Measurements from ENCODE around the gene PSMD11.
"Not testable (repeated sequence)": the region's sequence is repeated elsewhere in the genome, so short reads cannot be mapped to it uniquely, and the experiment has no call there.

PSMD11 gene

DNA sequence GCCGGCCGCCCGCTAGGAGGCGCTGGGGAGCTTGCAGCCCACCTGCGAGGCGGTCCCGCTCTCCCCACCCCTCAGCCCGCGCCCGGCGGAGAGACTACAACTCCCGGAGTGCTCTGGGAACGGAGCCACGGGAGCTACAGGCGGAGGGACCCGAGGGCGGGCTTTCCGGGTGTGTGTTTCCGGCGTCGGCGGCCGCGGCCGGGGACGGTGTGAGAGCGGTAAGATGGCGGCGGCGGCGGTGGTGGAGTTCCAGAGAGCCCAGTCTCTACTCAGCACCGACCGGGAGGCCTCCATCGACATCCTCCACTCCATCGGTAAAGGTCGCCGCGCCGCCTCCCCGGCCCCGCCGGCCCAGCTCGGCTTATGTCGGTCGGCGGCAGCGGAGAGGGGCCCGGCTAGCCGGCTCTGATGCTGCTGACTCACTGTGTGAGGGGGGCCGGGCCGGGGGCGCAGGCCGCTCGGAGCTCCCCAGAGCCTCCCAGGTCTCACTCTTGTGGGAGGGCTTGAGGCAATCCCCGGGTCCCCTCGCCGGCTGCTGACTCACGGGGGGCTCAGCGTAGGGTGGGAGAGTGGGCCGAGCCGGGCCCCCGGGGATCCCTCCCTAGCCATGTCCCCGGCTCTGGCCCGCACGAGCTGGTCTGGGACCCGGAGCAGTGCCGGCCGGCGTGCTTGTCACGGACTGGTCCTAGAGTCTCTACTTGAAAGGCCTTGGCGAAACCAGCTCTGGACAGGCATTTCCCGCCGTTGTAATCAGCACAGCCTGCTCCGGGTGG is at the start of gene PSMD11:
Gene PSMD11, plus strand, starts transcription at position 210 of the 773 bp plus-strand sequence. Its CDS starts 14 bp downstream, at position 224.
- peak; percentile 79 for FAIRE-seq

DNA sequence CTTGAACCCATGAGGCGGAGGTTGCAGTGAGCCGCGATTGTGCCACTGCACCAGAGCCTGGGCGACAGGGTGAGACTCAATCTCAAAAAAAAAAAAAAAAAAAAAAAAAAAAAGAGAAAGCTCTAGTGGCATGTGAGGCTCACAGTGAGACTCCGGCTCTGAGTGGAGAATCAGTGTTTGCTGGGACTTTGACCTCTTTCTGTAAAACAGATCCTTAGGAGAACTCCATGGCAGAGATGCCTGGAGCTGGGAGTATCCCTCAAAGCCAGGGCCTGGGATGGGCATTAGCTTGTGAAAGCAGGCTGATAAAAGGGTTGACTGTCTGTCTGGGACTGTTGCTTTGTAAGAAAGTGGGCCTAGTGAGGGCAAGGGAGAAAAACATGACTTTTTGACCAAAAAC is 48.0 kb upstream of the PSMD11 start:
- no peak for FAIRE-seq

DNA sequence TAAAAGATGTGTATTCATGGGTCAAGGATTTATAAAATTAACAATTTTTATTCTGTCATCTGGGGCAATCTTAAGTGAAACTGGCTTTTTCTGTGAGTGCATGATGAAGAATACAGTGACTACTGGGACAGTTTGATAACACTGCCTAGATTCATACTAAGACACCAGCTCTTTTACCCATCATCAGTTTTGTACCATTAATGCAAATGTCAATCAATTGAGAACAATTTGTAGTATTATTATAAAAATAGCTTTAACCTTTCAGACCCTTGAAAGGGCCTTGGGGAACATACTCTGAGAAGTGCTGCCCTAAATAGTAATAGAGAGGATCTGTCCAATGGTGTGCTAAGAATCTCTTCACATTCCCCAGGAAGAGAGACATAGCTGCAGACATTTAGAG is 45.4 kb upstream of the PSMD11 start:
- no peak for FAIRE-seq

DNA sequence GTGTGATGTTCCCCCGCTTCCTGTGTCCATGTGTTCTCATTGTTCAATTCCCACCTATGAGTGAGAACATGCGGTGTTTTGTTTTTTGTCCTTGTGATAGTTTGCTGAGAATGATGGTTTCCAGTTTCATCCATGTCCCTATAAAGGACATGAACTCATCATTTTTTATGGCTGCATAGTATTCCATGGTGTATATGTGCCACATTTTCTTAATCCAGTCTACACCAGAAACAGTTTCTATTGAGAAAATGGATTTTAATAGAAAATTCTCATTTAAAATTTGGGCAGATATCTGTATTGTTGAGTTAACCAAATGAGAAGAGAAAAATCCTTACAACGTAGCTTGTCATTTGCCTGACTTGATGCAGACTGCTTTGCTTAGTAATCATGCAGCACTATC is 34.2 kb upstream of the PSMD11 start:
- not testable (repeated sequence) for FAIRE-seq

DNA sequence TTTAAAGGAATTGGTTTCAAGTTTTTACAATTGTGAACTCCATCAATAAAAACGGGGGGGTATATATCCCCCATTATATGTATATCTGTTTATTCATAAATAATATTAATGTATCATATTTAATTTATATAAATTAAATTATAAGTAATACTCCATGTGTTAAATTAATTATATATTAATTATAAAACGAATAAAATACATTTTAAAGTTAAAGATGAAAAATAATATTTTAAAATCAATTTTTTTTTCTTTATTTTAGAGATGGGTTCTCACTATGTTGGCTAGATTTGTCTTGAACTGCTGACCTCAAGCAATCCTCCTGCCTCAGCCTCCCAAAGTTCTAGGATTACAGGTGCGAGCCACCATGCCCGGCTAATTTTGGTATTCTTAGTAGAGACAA is 17.4 kb upstream of the PSMD11 start:
- FAIRE-seq: peak; percentile 75

DNA sequence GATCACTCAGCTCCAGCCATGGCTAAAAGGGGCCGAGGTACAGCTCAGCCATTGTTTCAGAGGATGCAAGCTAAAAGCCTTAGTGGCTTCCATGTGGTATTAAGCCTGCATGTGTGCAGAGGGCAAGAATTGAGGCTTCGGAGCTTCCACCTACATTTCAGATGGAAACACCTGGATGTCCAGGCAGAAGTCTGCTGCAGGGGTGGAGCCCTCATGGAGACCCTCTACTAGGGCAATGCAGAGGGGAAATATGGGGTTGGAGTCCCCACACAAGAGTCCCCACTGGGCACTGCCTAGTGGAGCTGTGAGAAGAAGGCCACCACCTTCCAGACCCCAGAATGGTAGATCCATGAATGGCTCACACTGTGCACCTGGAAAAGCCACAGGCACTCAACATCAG is 14.7 kb upstream of the PSMD11 start:
- no peak for FAIRE-seq

DNA sequence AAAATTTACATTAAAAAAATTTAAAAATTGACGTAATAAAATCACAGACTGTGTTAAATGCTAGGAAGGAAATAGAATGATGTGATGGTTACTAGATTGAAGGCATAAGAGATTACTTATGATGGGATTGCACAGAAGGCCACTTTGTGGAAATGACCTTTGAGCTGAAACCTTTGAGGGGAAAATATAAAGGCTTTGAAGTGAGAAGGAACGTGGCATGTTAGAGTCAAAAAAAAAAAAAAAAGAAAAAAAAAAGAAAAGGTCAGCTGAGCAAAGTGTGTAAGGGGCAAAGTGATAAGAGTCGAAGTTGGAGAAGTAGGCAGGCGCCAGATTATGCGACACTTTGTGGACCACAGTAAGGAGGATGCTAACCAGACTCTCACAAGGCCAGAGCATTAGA is 3.6 kb upstream of the PSMD11 start:
- FAIRE-seq: no peak

DNA sequence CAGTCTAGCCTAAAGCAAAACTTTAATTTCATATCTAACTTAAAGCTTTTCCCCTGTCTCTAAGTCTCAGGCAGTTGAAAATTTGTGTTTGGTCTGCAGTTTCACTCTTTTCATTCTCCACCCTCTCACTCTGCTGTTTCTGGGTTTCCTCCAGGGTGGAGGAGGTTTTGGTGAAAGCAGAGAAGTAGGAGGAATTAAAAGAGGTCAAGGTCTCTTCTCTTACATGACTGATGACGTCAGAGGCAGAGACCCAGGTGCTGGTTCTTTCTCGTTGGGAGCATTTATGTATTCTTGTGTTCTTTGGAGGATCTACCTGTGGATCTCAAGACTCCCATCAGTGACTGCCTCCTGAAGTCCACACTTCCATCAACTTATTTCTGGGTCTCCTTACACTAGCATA is 2.4 kb upstream of the PSMD11 start:
- FAIRE-seq: no peak

DNA sequence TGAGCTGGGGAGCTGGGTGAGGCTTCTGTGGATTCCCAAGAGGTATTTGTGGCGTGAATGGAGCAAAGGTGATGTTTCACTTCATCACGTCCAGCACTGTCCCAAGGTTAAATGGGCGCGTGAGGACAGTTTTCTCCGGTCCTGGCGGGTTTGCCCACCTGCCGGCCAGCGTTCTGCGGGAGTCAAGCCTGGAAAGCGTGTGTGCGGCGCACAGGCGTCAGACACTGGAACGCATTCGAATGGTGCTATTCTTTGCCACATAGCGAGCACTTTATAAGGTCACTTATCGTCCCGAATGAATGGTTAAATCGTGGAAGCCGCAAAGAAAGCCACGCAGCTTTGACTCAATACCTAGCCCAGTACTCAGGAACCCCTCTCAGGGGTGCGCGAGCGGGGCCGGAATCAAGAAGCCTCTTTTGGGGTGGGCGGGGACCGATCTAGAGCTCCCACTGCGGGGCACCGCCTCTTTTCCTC is 446 bp upstream of the PSMD11 start:
- FAIRE-seq: no peak

DNA sequence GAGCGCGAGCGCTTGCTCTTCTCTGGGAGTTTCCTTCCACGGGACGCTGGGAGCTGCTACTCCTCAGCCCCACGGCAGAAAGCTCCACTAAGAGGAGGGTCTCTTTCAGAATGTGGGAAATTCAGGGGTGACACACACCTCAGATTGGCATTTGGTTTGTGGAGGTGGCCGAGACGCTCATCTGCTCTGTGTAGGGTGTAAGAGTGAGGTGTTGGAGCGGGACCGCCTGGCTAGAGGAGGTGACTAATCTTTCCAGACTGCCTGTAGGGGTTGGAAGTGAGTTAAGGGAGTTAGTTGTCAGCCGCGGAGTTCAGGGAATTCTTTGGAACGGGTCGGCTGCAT is 735 bp downstream of the PSMD11 start:
- FAIRE-seq: no peak

DNA sequence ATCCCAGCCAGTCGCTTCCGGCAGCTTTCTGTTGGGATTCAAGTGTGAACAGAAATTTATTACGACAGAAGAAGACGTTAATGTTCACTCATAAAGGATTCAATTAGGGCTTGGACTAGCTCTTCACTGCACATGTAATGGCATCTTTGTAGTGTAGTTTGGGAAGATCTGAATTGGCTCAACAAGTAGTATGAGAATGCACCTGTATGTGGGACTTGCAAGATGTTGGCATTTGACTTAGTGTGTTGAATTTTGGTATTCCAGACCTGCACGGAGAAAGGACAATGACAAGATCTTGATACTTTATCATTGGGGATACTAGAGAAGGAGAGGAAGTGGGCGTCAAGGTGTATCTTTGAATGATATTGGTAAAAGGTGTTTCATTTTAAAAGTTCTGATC is 1.2 kb downstream of the PSMD11 start:
- FAIRE-seq: no peak

DNA sequence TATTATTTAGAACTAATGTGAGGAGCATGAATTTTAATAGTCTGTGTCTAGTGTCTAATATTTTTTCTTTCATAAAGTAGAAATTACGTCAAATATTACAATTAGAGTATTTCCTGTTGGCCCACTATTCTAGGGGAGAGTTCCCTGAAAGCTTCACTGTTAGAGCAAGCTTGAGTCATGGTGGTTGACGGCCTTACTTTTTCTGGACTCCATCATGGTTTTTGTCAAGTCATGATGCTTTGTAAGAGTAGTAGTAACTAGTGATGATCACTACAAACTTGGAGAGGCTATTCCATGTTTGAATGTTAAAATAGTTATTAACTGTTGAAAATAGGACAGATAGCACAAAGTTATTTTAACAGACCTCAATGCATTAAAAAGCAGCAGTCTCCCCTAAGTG is 1.7 kb downstream of the PSMD11 start:
- no peak for FAIRE-seq

DNA sequence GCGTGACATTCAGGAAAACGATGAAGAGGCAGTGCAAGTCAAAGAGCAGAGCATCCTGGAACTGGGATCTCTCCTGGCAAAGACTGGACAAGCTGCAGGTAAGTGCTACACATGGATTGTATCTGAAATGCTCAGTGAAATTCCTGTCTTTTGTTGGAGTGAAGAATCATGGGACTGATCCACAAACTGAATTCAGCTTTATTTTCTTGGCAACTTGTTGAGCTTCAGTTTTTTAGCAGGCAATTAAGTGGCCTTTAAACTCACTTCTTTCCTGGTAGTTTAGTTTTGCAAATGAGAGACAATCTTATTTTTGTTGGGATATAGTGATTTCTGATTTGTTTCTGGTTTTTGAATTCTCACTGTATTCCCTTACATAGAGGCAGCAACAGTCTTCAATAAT is 2.6 kb downstream of the PSMD11 start:
- FAIRE-seq: no peak

DNA sequence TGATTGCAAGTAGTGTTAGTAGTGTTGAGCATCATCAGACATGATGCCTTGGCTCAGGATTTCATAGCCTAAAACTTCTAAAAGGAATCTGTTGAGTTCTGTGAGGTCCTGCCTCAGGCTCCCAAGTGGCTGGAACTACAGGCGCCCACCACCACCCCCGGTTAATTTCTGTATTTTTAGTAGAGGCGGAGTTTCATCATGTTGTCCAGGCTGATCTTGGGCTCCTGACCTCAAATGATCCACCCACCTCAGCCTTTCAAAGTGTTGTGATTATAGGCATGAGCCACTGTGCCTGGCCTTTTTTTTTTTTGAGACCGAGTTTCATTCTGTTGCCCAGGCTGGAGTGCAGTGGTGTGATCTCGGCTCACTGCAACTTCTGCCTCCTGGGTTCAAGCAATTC is 5.7 kb downstream of the PSMD11 start:
- FAIRE-seq: no peak

DNA sequence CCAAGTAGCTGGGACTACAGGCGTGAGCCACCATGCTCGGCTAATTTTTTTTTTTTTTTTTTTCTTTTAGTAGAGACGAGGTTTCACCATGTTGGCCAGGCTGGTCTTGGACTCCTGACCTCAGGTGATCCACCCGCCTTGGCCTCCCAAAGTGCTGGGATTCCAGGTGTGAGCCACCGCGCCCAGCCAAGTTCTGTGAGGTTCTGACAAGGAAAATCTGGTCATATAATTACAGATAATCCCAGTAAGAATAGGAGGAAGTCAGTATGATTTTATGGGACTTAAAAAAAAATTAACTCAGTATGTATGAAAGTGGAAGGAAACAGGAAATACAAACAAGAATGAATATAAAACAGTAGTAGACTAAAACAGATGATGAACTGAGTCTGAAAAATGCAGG is 6.1 kb downstream of the PSMD11 start:
- not testable (repeated sequence) for FAIRE-seq

DNA sequence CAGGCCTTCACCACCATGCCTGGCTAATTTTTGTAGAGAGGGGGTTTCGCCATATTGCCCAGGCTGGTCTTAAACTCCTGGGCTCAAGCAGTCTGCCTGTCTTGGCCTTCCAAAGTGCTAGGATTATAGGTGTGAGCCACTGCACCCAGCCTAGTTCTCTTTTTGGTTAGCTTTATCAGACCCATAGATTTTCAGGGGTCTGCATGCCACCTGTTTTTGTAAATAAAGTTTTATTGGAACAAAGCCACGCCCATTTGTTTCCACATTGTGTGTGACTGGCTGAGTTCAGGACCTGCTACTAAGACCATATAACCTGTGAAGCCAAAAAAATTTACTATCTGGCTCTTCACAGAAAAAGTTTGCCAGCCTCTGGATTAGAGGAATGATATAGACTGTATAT is 7.6 kb downstream of the PSMD11 start:
- no peak for FAIRE-seq

DNA sequence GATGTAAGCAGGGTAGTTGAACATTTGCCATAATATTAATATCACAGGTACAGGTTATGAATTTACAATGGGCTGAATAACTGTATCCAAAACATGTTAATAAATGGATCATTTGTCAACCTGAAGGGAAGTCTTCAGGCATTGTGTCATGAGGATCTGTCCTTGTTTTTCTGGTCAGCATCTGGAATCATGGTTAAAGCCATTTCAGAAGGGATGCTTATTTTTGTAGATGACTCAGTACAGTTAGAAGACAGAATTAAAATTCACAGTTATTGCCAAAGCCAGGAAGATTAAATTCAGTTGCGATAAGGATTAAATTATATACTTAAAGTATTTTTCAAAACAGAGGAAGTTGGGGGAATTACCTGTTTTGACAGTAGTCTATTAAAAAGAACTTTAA is 8.0 kb downstream of the PSMD11 start:
- no peak for FAIRE-seq

DNA sequence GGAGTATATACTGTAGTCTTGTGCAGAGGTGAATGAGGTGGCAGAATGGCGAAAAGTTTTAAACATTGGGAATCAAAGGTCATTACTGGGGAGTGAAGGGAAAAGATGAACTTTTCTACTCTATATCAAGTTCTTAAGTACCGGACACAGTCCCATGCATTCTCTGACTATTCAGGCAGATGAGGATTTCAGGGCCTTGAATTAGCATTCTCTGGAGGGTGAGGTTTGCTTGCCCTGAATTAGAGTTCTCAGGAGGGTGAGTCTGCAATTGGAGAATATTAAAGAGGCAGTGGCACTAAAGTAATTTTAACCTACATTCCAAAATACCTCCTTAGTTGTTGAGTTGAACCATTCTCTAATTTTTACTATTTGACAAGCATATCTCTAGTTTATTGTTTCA is 9.1 kb downstream of the PSMD11 start:
- FAIRE-seq: no peak

DNA sequence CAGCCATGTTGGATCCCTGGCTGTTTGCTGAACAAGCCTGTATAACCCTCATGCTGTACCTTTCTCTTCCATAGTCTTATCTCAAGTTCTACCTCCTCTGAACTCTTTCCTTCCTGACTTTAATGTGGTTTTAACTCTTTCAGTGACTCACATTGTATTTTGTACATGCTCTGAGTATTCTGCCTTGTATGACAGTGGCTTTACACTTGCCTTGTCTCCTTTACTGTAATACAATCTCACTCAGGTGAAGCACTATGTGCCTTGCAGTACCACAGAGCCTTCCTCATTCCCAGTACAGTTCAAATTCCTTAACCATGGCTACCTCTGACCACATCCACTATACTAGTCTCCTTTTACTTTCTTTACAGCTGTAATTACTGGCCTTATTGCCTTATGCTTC is 14.1 kb downstream of the PSMD11 start:
- FAIRE-seq: no peak

DNA sequence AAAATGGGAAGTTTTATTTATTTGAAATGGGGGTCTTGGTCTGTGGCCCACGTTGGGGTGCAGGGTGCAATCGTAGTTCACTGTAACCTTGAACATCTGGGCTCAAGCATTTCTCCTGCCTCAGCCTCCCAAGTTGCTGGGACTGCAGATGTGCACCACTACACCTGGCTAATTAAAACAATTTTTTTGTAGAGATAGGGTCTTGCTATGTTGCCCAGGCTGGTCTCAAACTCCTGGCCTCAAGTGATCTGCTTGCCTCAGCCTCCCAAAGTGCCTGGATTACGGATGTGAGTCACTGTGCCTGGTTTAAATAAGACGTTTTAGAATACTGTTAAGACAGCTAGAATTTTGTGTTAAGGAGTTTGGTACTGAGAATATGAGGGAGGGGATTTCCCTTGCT is 15.7 kb downstream of the PSMD11 start:
- FAIRE-seq: no peak

DNA sequence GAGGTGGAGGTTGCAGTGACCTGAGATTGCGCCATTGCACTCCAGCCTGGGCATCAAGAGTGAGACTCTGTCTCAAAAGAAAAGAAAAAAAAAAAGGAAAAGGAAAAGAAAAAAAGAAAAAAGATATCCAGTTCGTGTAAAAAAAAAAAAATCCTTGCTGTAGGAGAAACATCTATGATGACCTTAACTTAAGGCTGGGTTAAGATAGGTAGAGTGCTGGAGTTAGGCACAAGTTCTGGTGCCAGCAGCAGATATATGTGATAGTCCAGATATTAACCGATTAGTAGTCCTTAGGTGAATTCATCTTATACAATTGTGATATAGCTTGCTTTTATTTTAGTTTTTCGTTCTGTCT is 17.2 kb downstream of the PSMD11 start:
- FAIRE-seq: no peak

DNA sequence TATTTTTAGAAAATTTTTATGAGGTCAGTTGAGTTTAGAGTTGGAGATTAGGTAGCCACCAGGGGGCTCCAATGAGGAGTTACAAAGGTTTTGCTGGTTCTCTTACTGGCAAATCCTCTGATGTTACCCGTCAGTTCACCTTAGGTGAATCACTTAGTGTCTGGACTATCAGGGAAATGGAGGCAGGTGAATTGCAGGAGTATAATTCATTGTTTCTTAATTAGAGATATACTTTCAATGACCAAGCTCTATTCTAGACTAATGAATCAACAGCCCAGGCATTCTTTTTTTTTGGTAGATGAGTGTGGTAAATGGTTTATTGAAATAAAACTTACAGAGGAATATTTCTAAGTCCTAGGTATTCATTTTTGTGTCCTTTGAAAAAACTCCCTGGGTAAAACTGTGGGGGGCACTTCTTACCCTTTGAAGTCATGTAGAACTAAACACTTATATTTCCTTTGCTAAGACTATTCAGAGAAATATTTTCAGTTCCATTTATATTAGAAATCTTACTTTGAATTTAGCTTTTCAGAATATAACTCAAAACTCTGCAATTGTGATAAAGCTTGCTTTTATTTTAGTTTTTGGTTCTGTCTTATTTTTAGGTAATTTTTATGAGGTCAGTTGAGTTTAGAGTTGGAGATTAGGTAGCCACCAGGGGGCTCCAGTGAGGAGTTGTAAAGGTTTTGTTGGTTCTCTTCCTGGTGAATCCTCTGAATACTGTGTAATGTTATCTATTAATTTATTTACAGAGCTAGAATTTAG is 17.7 kb downstream of the PSMD11 start:
- FAIRE-seq: peak; percentile 85

DNA sequence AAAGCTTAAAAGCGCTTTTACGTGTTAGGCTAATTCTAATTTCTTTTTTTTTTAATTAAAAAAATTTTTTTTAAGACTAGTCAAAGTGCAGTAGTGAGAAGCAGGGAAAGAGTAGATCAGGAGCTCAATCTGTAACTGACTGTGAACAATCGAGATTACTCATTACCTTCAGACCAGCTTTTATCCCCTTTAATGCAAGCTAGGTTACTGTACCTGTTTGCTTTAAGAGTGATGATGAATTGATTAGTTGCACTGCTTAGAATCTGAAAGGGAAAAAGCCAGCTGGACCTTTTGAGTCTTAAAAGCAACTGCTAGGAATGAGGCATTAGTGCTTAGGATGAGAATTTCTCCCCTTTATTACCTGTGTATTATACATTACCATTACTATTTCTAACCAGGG is 19.0 kb downstream of the PSMD11 start:
- FAIRE-seq: no peak

DNA sequence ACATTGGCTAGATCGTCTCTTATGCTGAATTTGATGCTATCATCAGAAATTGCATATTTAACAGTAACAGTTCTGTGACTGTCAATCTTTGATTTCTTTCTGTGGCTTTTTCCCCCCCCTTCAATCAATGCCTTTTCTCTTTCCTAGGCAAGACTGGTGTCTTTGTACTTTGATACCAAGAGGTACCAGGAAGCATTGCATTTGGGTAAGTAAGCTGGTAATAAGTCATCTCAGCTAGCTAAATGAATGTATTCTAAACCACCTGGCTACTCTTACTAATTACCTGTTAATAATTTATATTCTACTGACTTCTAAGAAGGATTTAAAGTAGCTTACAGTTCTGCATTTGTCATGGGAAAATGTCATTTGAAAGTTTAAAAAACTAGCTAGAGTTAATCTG is 20.1 kb downstream of the PSMD11 start:
- FAIRE-seq: no peak

DNA sequence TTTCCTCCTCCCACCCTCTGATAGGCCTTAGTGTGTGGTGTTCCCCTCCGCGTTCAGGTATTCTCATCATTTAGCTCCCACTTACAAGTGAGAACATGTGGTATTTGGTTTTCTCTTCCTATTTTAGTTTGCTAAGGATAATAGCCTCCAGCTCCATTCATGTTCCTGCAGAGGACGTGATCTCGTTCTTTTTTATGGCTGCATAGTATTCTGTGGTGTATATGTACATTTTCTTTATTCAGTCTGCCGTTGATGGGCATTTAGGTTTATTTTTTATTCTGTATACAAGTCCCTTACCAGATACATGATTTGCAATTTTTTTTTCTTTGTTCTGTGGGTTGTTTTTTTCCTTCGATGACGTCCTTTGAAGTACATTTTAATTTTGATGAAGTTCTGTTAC is 23.6 kb downstream of the PSMD11 start:
- no peak for FAIRE-seq
